WTC11 (cell line): ENCODE measurements around the gene ST6GALNAC1. TPM values are rescaled to one million over a fixed set of nuclear protein-coding genes. Genes with fewer than 3 reads are reported as not detected.

Source experiments
- ATAC-seq: fragments of 200-7000 bp; cut with Tn5 transposase; 2 replicates; pipeline ENCODE4 v1.10.0; 2021; ENCODE audit warnings: mild to moderate bottlenecking, moderate library complexity
- CTCF ChIA-PET: fragments of 300-600 bp; sonication (Branson Sonifier 250); formaldehyde crosslinking; loops from one replicate; lab custom pipeline; 2021; ENCODE audit warnings: antibody characterized with exemption; lab: Charles Lee
- POLR2A ChIA-PET: fragments of 350-600 bp; sonication (Branson Sonifier 250); formaldehyde crosslinking; loops from one replicate; lab custom pipeline; 2021; ENCODE audit warnings: antibody characterized with exemption; lab: Charles Lee
- DNase-seq: peaks from one replicate; pipeline ENCODE4 v3.0.0; 2021; ENCODE audit warnings: low spot score
- H3K27ac Mint-ChIP-seq: 2 replicates; pipeline ENCODE4 v1.8.0; 2021; ENCODE audit warnings: mixed read lengths
- H3K27me3 Mint-ChIP-seq: 2 replicates; pipeline ENCODE4 v1.8.0; 2021; ENCODE audit warnings: low read depth, mild to moderate bottlenecking, moderate library complexity, mixed read lengths
- H3K36me3 Mint-ChIP-seq: 2 replicates; pipeline ENCODE4 v1.8.0; 2021; ENCODE audit warnings: mixed read lengths
- H3K4me1 Mint-ChIP-seq: 2 replicates; pipeline ENCODE4 v1.8.0; 2022; ENCODE audit warnings: mixed read lengths
- H3K4me3 Mint-ChIP-seq: 2 replicates; pipeline ENCODE4 v1.8.0; 2021; ENCODE audit warnings: mild to moderate bottlenecking, moderate library complexity, mixed read lengths
- H3K9me3 Mint-ChIP-seq: 2 replicates; pipeline ENCODE4 v1.8.0; 2021; ENCODE audit warnings: mixed read lengths
- EMX1 ChIP-seq: fragments of 250-450 bp; sonication (Bioruptor Pico); IDR thresholded peaks from 2 replicates; pipeline ENCODE4 v1.8.0; 2021; ENCODE audit warnings: mild to moderate bottlenecking
- ESRRA ChIP-seq: sonication (generic); formaldehyde crosslinking; IDR thresholded peaks from 2 replicates; pipeline ENCODE4 v1.8.1; 2022; ENCODE audit warnings: mild to moderate bottlenecking, missing genetic modification reagents, borderline replicate concordance
- FOXJ3 ChIP-seq: sonication (generic); formaldehyde crosslinking; IDR thresholded peaks from 2 replicates; pipeline ENCODE4 v1.9.0; 2021; ENCODE audit warnings: missing genetic modification reagents, mild to moderate bottlenecking, borderline replicate concordance
- FOXK1 ChIP-seq: sonication (generic); formaldehyde crosslinking; IDR thresholded peaks from 2 replicates; pipeline ENCODE4 v1.8.0; 2022; ENCODE audit warnings: mild to moderate bottlenecking, moderate library complexity, missing genetic modification reagents
- FOXP1 ChIP-seq: sonication (generic); formaldehyde crosslinking; IDR thresholded peaks from 2 replicates; pipeline ENCODE4 v1.8.0; 2022; ENCODE audit warnings: missing genetic modification reagents, mild to moderate bottlenecking, moderate library complexity, borderline replicate concordance
- JAZF1 ChIP-seq: fragments of 250-450 bp; sonication (Bioruptor Pico); IDR thresholded peaks from 2 replicates; pipeline ENCODE4 v1.9.0; 2021; ENCODE audit warnings: moderate library complexity, mild to moderate bottlenecking, inconsistent platforms
- KAT7 ChIP-seq: sonication (generic); formaldehyde crosslinking; IDR thresholded peaks from 2 replicates; pipeline ENCODE4 v1.8.1; 2023; ENCODE audit warnings: missing genetic modification reagents, mild to moderate bottlenecking, borderline replicate concordance
- SMAD3 ChIP-seq: sonication (generic); formaldehyde crosslinking; IDR thresholded peaks from 2 replicates; pipeline ENCODE4 v1.8.0; 2022; ENCODE audit warnings: missing genetic modification reagents, mild to moderate bottlenecking, borderline replicate concordance
- TP53 ChIP-seq: sonication (generic); formaldehyde crosslinking; IDR thresholded peaks from 2 replicates; pipeline ENCODE4 v1.8.1; 2023; ENCODE audit warnings: mild to moderate bottlenecking, missing genetic modification reagents
- ZNF138 ChIP-seq: sonication (generic); formaldehyde crosslinking; conservative IDR thresholded peaks from 2 replicates; pipeline ENCODE4 v1.8.1; 2022; ENCODE audit warnings: mild to moderate bottlenecking, moderate library complexity, missing genetic modification reagents
- ZNF232 ChIP-seq: sonication (generic); formaldehyde crosslinking; IDR thresholded peaks from 2 replicates; pipeline ENCODE4 v1.8.0; 2022; ENCODE audit warnings: mild to moderate bottlenecking, missing genetic modification reagents
- ZNF396 ChIP-seq: fragments of 250-450 bp; sonication (Bioruptor Pico); IDR thresholded peaks from 2 replicates; pipeline ENCODE4 v1.8.0; 2021; ENCODE audit warnings: mild to moderate bottlenecking, moderate library complexity, borderline replicate concordance
- ZNF423 ChIP-seq: fragments of 250-450 bp; sonication (Bioruptor Pico); IDR thresholded peaks from 2 replicates; pipeline ENCODE4 v2.1.2; 2022; ENCODE audit warnings: mild to moderate bottlenecking, moderate library complexity
- ZNF671 ChIP-seq: fragments of 250-450 bp; sonication (Bioruptor Pico); IDR thresholded peaks from 2 replicates; pipeline ENCODE4 v1.8.0; 2021; ENCODE audit warnings: mild to moderate bottlenecking
- total RNA-seq: library from RNA; stranded (reverse); gene quantifications from 3 replicates; pipeline ENCODE4 v1.2.3, GENCODE V29; 2021
- TF ChIP-seq, protein P1 (sequence below): fragments of 250-450 bp; sonication (Bioruptor Pico); IDR thresholded peaks from 2 replicates; pipeline ENCODE4 v2.1.2; 2022; ENCODE audit warnings: mild to moderate bottlenecking, moderate library complexity
- TF ChIP-seq, protein P2 (sequence below): sonication (generic); formaldehyde crosslinking; IDR thresholded peaks from 2 replicates; pipeline ENCODE4 v1.8.0; 2022; ENCODE audit warnings: mild to moderate bottlenecking, missing genetic modification reagents
- TF ChIP-seq, protein P3 (sequence below): sonication (generic); formaldehyde crosslinking; IDR thresholded peaks from 2 replicates; pipeline ENCODE4 v1.8.1; 2022; ENCODE audit warnings: low read depth, missing genetic modification reagents, borderline replicate concordance
- TF ChIP-seq, protein P4 (sequence below): sonication (generic); formaldehyde crosslinking; IDR thresholded peaks from 2 replicates; pipeline ENCODE4 v1.8.1; 2022; ENCODE audit warnings: mild to moderate bottlenecking, missing genetic modification reagents, moderate library complexity, borderline replicate concordance
- TF ChIP-seq, protein P5 (sequence below): sonication (generic); formaldehyde crosslinking; IDR thresholded peaks from 2 replicates; pipeline ENCODE4 v1.8.0; 2022; ENCODE audit warnings: mild to moderate bottlenecking, missing genetic modification reagents
- TF ChIP-seq, protein P6 (sequence below): sonication (generic); formaldehyde crosslinking; IDR thresholded peaks from 2 replicates; pipeline ENCODE4 v1.8.1; 2022; ENCODE audit warnings: missing genetic modification reagents, borderline replicate concordance
- TF ChIP-seq, protein P7 (sequence below): sonication (generic); formaldehyde crosslinking; IDR thresholded peaks from 2 replicates; pipeline ENCODE4 v1.8.0; 2022; ENCODE audit warnings: mild to moderate bottlenecking, missing genetic modification reagents
- TF ChIP-seq, protein P8 (sequence below): fragments of 250-450 bp; sonication (Bioruptor Pico); IDR thresholded peaks from 2 replicates; pipeline ENCODE4 v1.9.0; 2021; ENCODE audit warnings: mild to moderate bottlenecking

ST6GALNAC1 gene
- total RNA-seq, 1 experiment from 2014 or later: 0.13 TPM

DNA sequence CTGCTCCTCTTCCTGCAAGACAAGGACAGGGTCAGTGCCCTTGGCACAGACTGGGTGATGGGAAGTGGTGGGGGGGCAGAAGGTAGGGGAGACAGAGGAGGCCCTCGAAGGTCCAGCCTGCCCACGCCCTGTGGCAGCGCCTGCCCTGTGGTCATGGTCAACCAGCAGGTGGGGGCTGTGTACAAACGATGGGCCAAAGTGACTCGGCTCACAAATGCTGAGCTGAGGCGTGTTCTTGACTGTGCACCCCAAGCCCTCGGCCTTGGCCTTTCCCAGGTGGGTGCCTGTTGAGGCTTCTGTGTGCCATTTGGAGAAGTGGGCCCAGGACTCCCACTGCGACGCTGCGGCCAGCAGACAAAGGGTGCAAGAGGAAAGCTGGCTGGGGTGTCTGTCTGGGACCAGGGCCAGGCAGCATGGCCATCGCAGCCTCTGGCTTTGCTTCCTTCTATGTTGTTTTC is 44.6 kb upstream of the ST6GALNAC1 start (continued):
- TF ChIP-seq, protein P1, sequence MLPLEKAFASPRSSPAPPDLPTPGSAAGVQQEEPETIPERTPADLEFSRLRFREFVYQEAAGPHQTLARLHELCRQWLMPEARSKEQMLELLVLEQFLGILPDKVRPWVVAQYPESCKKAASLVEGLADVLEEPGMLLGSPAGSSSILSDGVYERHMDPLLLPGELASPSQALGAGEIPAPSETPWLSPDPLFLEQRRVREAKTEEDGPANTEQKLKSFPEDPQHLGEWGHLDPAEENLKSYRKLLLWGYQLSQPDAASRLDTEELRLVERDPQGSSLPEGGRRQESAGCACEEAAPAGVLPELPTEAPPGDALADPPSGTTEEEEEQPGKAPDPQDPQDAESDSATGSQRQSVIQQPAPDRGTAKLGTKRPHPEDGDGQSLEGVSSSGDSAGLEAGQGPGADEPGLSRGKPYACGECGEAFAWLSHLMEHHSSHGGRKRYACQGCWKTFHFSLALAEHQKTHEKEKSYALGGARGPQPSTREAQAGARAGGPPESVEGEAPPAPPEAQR (CRISPR knock-in tag): no peak
- TF ChIP-seq, protein P2, sequence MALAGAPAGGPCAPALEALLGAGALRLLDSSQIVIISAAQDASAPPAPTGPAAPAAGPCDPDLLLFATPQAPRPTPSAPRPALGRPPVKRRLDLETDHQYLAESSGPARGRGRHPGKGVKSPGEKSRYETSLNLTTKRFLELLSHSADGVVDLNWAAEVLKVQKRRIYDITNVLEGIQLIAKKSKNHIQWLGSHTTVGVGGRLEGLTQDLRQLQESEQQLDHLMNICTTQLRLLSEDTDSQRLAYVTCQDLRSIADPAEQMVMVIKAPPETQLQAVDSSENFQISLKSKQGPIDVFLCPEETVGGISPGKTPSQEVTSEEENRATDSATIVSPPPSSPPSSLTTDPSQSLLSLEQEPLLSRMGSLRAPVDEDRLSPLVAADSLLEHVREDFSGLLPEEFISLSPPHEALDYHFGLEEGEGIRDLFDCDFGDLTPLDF (CRISPR knock-in tag): no peak
- no peak for TF ChIP-seq KAT7 (CRISPR knock-in tag)
- TF ChIP-seq, protein P3, sequence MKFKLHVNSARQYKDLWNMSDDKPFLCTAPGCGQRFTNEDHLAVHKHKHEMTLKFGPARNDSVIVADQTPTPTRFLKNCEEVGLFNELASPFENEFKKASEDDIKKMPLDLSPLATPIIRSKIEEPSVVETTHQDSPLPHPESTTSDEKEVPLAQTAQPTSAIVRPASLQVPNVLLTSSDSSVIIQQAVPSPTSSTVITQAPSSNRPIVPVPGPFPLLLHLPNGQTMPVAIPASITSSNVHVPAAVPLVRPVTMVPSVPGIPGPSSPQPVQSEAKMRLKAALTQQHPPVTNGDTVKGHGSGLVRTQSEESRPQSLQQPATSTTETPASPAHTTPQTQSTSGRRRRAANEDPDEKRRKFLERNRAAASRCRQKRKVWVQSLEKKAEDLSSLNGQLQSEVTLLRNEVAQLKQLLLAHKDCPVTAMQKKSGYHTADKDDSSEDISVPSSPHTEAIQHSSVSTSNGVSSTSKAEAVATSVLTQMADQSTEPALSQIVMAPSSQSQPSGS (CRISPR knock-in tag): no peak
- TF ChIP-seq, protein P4, sequence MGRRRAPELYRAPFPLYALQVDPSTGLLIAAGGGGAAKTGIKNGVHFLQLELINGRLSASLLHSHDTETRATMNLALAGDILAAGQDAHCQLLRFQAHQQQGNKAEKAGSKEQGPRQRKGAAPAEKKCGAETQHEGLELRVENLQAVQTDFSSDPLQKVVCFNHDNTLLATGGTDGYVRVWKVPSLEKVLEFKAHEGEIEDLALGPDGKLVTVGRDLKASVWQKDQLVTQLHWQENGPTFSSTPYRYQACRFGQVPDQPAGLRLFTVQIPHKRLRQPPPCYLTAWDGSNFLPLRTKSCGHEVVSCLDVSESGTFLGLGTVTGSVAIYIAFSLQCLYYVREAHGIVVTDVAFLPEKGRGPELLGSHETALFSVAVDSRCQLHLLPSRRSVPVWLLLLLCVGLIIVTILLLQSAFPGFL (CRISPR knock-in tag): no peak
- TF ChIP-seq ZNF138 (CRISPR knock-in tag): no peak
- TF ChIP-seq SMAD3: no peak
- no peak for TF ChIP-seq FOXK1
- TF ChIP-seq, protein P5, sequence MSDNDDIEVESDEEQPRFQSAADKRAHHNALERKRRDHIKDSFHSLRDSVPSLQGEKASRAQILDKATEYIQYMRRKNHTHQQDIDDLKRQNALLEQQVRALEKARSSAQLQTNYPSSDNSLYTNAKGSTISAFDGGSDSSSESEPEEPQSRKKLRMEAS (CRISPR knock-in tag): no peak
- TF ChIP-seq FOXJ3 (CRISPR knock-in tag): no peak
- TF ChIP-seq EMX1 (CRISPR knock-in tag): no peak
- TF ChIP-seq ZNF232: no peak
- no peak for TF ChIP-seq FOXP1 (CRISPR knock-in tag)
- no peak for TF ChIP-seq ZNF396

DNA sequence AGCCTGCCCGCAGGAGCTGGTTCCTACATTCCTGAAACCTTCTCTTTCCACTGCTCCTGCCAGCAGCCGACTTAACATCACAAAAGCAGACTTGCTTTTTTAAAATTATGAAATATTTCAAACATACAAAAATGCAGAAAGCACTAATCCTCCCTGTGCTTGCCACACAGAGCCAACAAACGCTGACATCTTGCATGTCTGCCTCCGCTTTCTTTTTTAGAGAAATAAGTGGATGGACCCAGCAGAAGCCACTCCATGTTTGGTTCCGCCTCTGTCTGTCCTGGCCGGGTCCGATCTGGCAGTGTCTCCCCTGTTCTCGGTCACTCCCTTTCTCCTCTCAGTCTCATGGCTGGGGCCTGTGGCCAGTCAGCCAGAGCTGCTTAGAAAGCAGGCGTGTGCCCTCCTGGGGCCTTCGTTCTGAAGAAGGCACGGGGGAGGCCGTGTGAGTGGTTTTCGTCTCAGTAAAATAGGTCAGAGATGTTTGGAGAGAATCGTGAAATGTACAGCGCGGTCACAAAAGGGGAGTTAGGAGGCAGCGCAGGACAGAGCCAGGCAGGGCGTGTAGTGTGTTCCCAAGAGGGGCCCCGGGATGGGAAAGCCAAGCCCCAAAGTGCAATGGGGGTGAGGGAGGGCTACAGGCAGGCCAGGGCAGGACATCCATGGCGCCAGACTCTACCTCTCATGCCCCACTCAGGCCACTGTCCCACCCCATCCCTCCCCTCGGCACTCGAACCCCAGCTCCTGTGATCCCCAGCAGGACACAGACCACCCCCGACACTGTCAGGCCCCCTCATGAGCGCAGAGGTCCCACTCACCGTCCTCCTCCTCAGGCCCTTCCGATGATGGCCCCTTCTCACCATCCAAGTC is 44.0 kb upstream of the ST6GALNAC1 start:
- CTCF ChIA-PET: interaction anchor here (0.5 to 1.1 kb wide), 7 partner anchors 21 to 949 kb away, joined by 3 to 8 read pairs (median 3); no protein-coding TSS in a partner anchor

More for the DNA sequence above, 44.0 kb upstream of the ST6GALNAC1 start:
- H3K4me1 Mint-ChIP-seq: peaks cover 16% of the 10 kb centered on the region
- no peaks in the 10 kb centered on the region for H3K27me3 Mint-ChIP-seq
- H3K36me3 Mint-ChIP-seq: no peaks in the 10 kb centered on the region
- POLR2A ChIA-PET: no interaction called here
- peak overlapping the region; percentile 89 for H3K27ac Mint-ChIP-seq
- H3K4me3 Mint-ChIP-seq: no peak overlapping the region
- DNase-seq (no peak), ATAC-seq (no peak)
- H3K9me3 Mint-ChIP-seq: no peaks in the 10 kb centered on the region
- TF ChIP-seq ESRRA (CRISPR knock-in tag) (no peak), ZNF671 (CRISPR knock-in tag) (no peak), JAZF1 (CRISPR knock-in tag) (no peak), ZNF232 (no peak), ZNF423 (no peak), TP53 (CRISPR knock-in tag) (no peak)
- TF ChIP-seq, protein P6, sequence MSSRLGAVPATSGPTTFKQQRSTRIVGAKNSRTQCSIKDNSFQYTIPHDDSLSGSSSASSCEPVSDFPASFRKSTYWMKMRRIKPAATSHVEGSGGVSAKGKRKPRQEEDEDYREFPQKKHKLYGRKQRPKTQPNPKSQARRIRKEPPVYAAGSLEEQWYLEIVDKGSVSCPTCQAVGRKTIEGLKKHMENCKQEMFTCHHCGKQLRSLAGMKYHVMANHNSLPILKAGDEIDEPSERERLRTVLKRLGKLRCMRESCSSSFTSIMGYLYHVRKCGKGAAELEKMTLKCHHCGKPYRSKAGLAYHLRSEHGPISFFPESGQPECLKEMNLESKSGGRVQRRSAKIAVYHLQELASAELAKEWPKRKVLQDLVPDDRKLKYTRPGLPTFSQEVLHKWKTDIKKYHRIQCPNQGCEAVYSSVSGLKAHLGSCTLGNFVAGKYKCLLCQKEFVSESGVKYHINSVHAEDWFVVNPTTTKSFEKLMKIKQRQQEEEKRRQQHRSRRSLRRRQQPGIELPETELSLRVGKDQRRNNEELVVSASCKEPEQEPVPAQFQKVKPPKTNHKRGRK (CRISPR knock-in tag): no peak
- TF ChIP-seq, protein P7, sequence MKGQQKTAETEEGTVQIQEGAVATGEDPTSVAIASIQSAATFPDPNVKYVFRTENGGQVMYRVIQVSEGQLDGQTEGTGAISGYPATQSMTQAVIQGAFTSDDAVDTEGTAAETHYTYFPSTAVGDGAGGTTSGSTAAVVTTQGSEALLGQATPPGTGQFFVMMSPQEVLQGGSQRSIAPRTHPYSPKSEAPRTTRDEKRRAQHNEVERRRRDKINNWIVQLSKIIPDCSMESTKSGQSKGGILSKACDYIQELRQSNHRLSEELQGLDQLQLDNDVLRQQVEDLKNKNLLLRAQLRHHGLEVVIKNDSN: no peak
- TF ChIP-seq, protein P8, sequence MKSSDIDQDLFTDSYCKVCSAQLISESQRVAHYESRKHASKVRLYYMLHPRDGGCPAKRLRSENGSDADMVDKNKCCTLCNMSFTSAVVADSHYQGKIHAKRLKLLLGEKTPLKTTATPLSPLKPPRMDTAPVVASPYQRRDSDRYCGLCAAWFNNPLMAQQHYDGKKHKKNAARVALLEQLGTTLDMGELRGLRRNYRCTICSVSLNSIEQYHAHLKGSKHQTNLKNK (CRISPR knock-in tag): no peak
